A204.1 (cell line): ENCODE data around the gene RPL38.
"Not testable (repeated sequence)": the region's sequence is repeated elsewhere in the genome, so short reads cannot be mapped to it uniquely, and the experiment has no call there.

Experiments used
- FAIRE-seq: peaks from 2 replicates; lab custom pipeline; 2012; peaks lifted over from hg19 to GRCh38; lab: Jason Lieb, UNC

RPL38 gene

GRCh38 chr17:74185571-74186185 is 17.8 kb upstream of the RPL38 start:
- FAIRE-seq, result no peak

GRCh38 chr17:74186498-74186897 is 17.0 kb upstream of the RPL38 start:
- FAIRE-seq, result no peak

- FAIRE-seq, result no peak
These were observed 15.7 kb upstream of the RPL38 start for GRCh38 chr17:74187761-74188160.

GRCh38 chr17:74188687-74189086 is 14.8 kb upstream of the RPL38 start:
- not testable (repeated sequence) for FAIRE-seq

GRCh38 chr17:74190154-74190553 is 13.3 kb upstream of the RPL38 start:
- peak; percentile 46 for FAIRE-seq

GRCh38 chr17:74190807-74191406 is 12.6 kb upstream of the RPL38 start:
- FAIRE-seq, result no peak

GRCh38 chr17:74192950-74193781 is 10.3 kb upstream of the RPL38 start:
- FAIRE-seq, result no peak

GRCh38 chr17:74194682-74195081 is 8.8 kb upstream of the RPL38 start:
- FAIRE-seq, result no peak

- no peak for FAIRE-seq
These were observed 6.7 kb upstream of the RPL38 start for GRCh38 chr17:74196541-74197317.

GRCh38 chr17:74197801-74198200 is 5.7 kb upstream of the RPL38 start:
- FAIRE-seq, result no peak

- FAIRE-seq, result no peak
These were observed 4.8 kb upstream of the RPL38 start for GRCh38 chr17:74198694-74199093.

GRCh38 chr17:74199306-74200092 is 4.0 kb upstream of the RPL38 start:
- FAIRE-seq, result peak; percentile 39

- FAIRE-seq, result no peak
These were observed 3.4 kb upstream of the RPL38 start for GRCh38 chr17:74200112-74200511.

- no peak for FAIRE-seq
These were observed 2.2 kb upstream of the RPL38 start for GRCh38 chr17:74201250-74201649.

GRCh38 chr17:74201948-74202347 is 1.5 kb upstream of the RPL38 start:
- no peak for FAIRE-seq

- no peak for FAIRE-seq
These were observed 540 bp upstream of the RPL38 start for GRCh38 chr17:74202938-74203337.

- FAIRE-seq, result no peak
These were observed 996 bp downstream of the RPL38 start for GRCh38 chr17:74204474-74204873.

- no peak for FAIRE-seq
These were observed 1.8 kb downstream of the RPL38 start for GRCh38 chr17:74205274-74205673.

GRCh38 chr17:74206332-74206818 is 2.9 kb downstream of the RPL38 start:
- no peak for FAIRE-seq

- FAIRE-seq, result no peak
These were observed 7.0 kb downstream of the RPL38 start for GRCh38 chr17:74210191-74211140.
